Medulla oblongata (tissue), 1 donor: ENCODE measurements around the gene CORO6.
A peak's percentile ranks its signal among the peaks of the same experiment; 100 is the strongest.
"Not testable (repeated sequence)": the region's sequence is repeated elsewhere in the genome, so short reads cannot be mapped to it uniquely, and the experiment has no call there.

Source experiments
- DNase-seq: peaks from one replicate; pipeline ENCODE4 v3.0.0-alpha.2; 2015; ENCODE audit errors: extremely low spot score

The CORO6 gene

GRCh38 chr17:29622337-29623282, at the start of gene CORO6:
Gene CORO6 (minus strand): TSS chr17:29622912. CDS start chr17:29621421, 1,491 bp downstream.
- peak; percentile 66 for DNase-seq

- no peak for DNase-seq
These were observed 48.9 kb upstream of the CORO6 start for GRCh38 chr17:29671661-29672060.

GRCh38 chr17:29669266-29669665, 46.6 kb upstream of the CORO6 start:
- DNase-seq, result no peak

- no peak for DNase-seq
These were observed 45.3 kb upstream of the CORO6 start for GRCh38 chr17:29667969-29668368.

GRCh38 chr17:29665481-29665810, 42.7 kb upstream of the CORO6 start:
- DNase-seq, result no peak

- DNase-seq, result no peak
These were observed 42.2 kb upstream of the CORO6 start for GRCh38 chr17:29664743-29665480.

- DNase-seq, result peak; percentile 23
These were observed 40.4 kb upstream of the CORO6 start for GRCh38 chr17:29663155-29663554.

GRCh38 chr17:29661213-29661612, 38.5 kb upstream of the CORO6 start:
- no peak for DNase-seq

GRCh38 chr17:29659155-29659554, 36.4 kb upstream of the CORO6 start:
- DNase-seq, result no peak

- no peak for DNase-seq
These were observed 32.6 kb upstream of the CORO6 start for GRCh38 chr17:29655323-29655722.

- no peak for DNase-seq
These were observed 31.4 kb upstream of the CORO6 start for GRCh38 chr17:29653995-29654714.

GRCh38 chr17:29652976-29653375, 30.3 kb upstream of the CORO6 start:
- DNase-seq, result no peak

GRCh38 chr17:29651913-29652312, 29.2 kb upstream of the CORO6 start:
- not testable (repeated sequence) for DNase-seq

GRCh38 chr17:29650396-29650795, 27.7 kb upstream of the CORO6 start:
- no peak for DNase-seq

- DNase-seq, result no peak
These were observed 26.6 kb upstream of the CORO6 start for GRCh38 chr17:29649359-29649758.

GRCh38 chr17:29648005-29648404, 25.3 kb upstream of the CORO6 start:
- DNase-seq, result no peak

- DNase-seq, result peak; percentile 52
These were observed 22.9 kb upstream of the CORO6 start for GRCh38 chr17:29645515-29646051.

GRCh38 chr17:29643817-29644160, 21.1 kb upstream of the CORO6 start:
- no peak for DNase-seq

- DNase-seq, result no peak
These were observed 19.5 kb upstream of the CORO6 start for GRCh38 chr17:29642171-29642611.

- DNase-seq, result no peak
These were observed 18.4 kb upstream of the CORO6 start for GRCh38 chr17:29640981-29641642.

GRCh38 chr17:29640413-29640812, 17.7 kb upstream of the CORO6 start:
- DNase-seq, result no peak
